ENCODE data around the gene ZNF423. TPM values are rescaled to one million over a fixed set of nuclear protein-coding genes. Genes with fewer than 3 reads are reported as not detected.

Gene ZNF423
- total RNA-seq, 1 experiment from 2014 or later = not detected

DNA sequence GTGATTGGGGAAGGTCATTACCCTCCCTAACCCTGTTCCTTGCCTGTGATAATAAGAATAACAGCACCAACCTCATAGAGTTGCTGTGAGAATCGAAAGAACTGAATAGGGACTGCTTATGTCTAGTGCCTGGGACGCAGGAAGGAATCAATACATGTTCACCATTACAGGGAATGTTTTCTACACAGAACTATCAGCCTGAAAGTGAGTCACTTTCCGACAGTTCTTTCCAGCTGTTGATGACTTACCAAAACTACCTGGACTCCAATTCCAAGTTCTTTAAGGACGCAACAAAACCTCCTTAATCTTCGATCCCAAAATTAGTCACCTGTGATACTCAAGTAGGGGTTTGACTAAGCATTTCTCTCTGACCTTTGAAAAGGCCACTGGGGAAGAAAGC lies 29.4 kb downstream of the ZNF423 start:
- CTCF ChIA-PET = no interaction called here
- no TSS peak for BruUV-seq (replicated peaks)
- Mint-ChIP-seq H3K27me3 (ENCODE audit: unreplicated experiment) (peaks cover 100% of the 10 kb centered on the region), H3K9me3 (ENCODE audit: low read depth, unreplicated experiment) (no peaks in the 10 kb centered on the region), H3K27ac (ENCODE audit: unreplicated experiment) (no peak overlapping the region), H3K4me3 (ENCODE audit: low read depth, unreplicated experiment) (no peak overlapping the region), H3K36me3 (ENCODE audit: insufficient read depth, unreplicated experiment) (no peaks in the 10 kb centered on the region), H3K4me1 (ENCODE audit: low read depth, unreplicated experiment) (no peaks in the 10 kb centered on the region)
- intact Hi-C loops (cut with micrococcal nuclease; ENCODE audit: unreplicated experiment) = no loop called here
- TF ChIP-seq, protein P1, sequence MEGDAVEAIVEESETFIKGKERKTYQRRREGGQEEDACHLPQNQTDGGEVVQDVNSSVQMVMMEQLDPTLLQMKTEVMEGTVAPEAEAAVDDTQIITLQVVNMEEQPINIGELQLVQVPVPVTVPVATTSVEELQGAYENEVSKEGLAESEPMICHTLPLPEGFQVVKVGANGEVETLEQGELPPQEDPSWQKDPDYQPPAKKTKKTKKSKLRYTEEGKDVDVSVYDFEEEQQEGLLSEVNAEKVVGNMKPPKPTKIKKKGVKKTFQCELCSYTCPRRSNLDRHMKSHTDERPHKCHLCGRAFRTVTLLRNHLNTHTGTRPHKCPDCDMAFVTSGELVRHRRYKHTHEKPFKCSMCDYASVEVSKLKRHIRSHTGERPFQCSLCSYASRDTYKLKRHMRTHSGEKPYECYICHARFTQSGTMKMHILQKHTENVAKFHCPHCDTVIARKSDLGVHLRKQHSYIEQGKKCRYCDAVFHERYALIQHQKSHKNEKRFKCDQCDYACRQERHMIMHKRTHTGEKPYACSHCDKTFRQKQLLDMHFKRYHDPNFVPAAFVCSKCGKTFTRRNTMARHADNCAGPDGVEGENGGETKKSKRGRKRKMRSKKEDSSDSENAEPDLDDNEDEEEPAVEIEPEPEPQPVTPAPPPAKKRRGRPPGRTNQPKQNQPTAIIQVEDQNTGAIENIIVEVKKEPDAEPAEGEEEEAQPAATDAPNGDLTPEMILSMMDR (IDR thresholded peaks at IDR 0.05; ENCODE audit: unreplicated experiment) = no peak
- DNase-seq = no peak

DNA sequence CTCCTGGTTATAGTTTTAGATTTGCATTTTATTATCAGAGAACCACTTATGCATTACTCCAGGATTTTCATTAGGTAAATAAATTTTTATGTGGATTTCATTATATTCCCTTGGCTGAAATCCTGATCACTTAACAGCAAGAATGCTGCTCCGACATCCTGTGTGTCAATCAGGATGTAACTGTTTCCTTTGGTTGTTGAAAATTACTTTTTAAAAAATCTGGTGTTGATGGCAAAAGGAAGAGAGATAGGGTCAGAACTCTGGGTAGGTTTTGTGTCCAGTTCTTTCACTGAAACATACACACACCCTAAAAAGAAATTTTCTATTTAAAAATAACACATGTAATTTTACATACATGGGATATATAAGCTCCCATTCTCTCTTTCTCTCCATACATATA lies 30.9 kb downstream of the ZNF423 start:
- intact Hi-C loops (cut with micrococcal nuclease; ENCODE audit: unreplicated experiment) = no loop called here
- CTCF ChIA-PET = interaction anchor here (0.6 kb wide), 1 partner anchor 1851 kb away, joined by 7 read pairs; no protein-coding TSS in a partner anchor

DNA sequence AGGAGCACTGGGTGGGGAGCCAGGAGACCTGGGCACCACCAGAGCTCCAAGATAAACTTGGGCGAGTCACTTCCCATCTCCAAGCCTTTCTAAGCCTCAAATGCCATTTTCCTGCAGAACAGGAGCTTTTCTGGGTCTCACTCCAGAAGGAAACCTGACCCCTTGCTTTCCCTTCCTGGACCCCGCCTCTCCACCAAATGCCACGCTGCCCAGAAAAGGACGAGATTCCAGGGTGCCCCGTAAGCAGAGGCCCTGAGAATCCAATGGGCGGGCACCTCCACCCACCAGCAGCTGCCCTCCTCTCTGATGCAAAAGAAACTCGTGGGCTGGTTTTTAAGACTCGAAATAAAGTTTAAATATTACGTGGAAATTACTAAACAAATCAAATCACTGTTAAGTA lies 31.3 kb downstream of the ZNF423 start:
- intact Hi-C loops (cut with micrococcal nuclease; ENCODE audit: unreplicated experiment) = no loop called here
- CTCF ChIA-PET = interaction anchor here (0.6 kb wide), 1 partner anchor 1851 kb away, joined by 7 read pairs; no protein-coding TSS in a partner anchor
- BruUV-seq (replicated peaks) = no TSS peak
- TF ChIP-seq, protein P1 (IDR thresholded peaks at IDR 0.05; ENCODE audit: unreplicated experiment) = no peak
- H3K4me1 Mint-ChIP-seq (ENCODE audit: low read depth, unreplicated experiment) = no peaks in the 10 kb centered on the region
- H3K27me3 Mint-ChIP-seq (ENCODE audit: unreplicated experiment) = peaks cover 85% of the 10 kb centered on the region
- H3K4me3 Mint-ChIP-seq (ENCODE audit: low read depth, unreplicated experiment) = no peak overlapping the region
- DNase-seq = no peak
- H3K27ac Mint-ChIP-seq (ENCODE audit: unreplicated experiment) = no peak overlapping the region
- H3K36me3 Mint-ChIP-seq (ENCODE audit: insufficient read depth, unreplicated experiment) = no peaks in the 10 kb centered on the region
- no peaks in the 10 kb centered on the region for H3K9me3 Mint-ChIP-seq (ENCODE audit: low read depth, unreplicated experiment)

More for the DNA sequence above, 30.9 kb downstream of the ZNF423 start:
- Mint-ChIP-seq H3K4me3 (ENCODE audit: low read depth, unreplicated experiment) (no peak overlapping the region), H3K4me1 (ENCODE audit: low read depth, unreplicated experiment) (no peaks in the 10 kb centered on the region), H3K36me3 (ENCODE audit: insufficient read depth, unreplicated experiment) (no peaks in the 10 kb centered on the region), H3K27me3 (ENCODE audit: unreplicated experiment) (peaks cover 89% of the 10 kb centered on the region), H3K9me3 (ENCODE audit: low read depth, unreplicated experiment) (no peaks in the 10 kb centered on the region), H3K27ac (ENCODE audit: unreplicated experiment) (no peak overlapping the region)
- TF ChIP-seq, protein P1 (IDR thresholded peaks at IDR 0.05; ENCODE audit: unreplicated experiment) = no peak
- BruUV-seq (replicated peaks) = no TSS peak
- no peak for DNase-seq

DNA sequence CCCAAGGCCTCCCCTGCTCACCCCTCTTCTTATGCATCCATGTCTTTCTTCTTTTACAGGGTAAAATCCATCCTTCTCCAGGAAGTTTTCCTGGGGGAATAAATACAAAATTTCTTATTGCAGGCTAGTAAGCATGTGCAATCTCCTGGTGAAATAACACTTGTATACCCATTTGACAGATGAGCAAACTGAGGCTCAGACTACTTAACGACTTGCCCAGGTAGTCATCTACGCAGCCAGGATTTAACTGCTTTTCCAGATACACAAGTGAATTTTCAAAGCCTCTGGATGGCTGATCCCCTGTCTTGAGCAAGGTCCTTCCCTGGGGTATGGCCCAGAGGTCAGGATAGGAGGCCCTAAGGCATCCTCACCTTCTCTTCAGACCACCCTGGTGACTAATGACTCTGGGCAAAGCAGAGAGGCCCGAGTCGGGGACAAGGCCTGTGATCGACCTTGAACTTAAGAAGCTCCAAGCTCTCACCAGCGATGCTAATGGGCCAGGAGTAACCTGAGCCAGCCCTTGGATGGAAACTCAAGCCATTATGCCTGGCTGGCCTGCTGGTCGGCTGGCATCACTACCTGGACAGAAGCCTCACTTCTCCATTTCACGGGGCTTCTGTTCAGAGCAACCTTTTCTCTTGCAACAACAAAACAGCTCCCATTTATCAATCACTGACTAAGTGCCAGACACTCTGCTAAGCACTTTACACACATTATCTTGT lies 33.1 kb downstream of the ZNF423 start:
- Mint-ChIP-seq H3K27ac (ENCODE audit: unreplicated experiment) (no peak overlapping the region), H3K4me3 (ENCODE audit: low read depth, unreplicated experiment) (no peak overlapping the region), H3K4me1 (ENCODE audit: low read depth, unreplicated experiment) (no peaks in the 10 kb centered on the region), H3K27me3 (ENCODE audit: unreplicated experiment) (peaks cover 73% of the 10 kb centered on the region), H3K36me3 (ENCODE audit: insufficient read depth, unreplicated experiment) (no peaks in the 10 kb centered on the region), H3K9me3 (ENCODE audit: low read depth, unreplicated experiment) (no peaks in the 10 kb centered on the region)
- CTCF ChIA-PET = no interaction called here
- DNase-seq = no peak
- no TSS peak for BruUV-seq (replicated peaks)
- intact Hi-C loops (cut with micrococcal nuclease; ENCODE audit: unreplicated experiment) = no loop called here
- TF ChIP-seq, protein P1 (IDR thresholded peaks at IDR 0.05; ENCODE audit: unreplicated experiment) = no peak

Data from Calu3 (cell line).